ENCODE measurements around the gene DEPDC5.
"Not testable (repeated sequence)": the region's sequence is repeated elsewhere in the genome, so short reads cannot be mapped to it uniquely, and the experiment has no call there.

Gene DEPDC5

GRCh38 chr22:31753634-31754501, at the start of gene DEPDC5:
TSS of gene DEPDC5 (plus strand) at chr22:31754019. CDS start at chr22:31754922, 903 bp downstream.
- Histone ChIP-seq H3K4me1 (peaks cover 0 to 40% (median 34%) of the 10 kb centered on the region in 4 donors), H3K36me3 (peaks cover 0 to 19% (median 2%) of the 10 kb centered on the region in 3 donors), H3K27me3 (no peaks in the 10 kb centered on the region), H3K27ac (peak within 1 kb of the TSS; percentile 89 to 97), H3K9me3 (no peaks in the 10 kb centered on the region), H3K4me3 (peak within 1 kb of the TSS; percentile 83 to 89)
- intact Hi-C loops (cut with DNase I; ENCODE audit: low total_unique reads), result loop anchor here (5.0 kb wide), 1 partner anchor 92 kb away; the partner anchor contains the start of gene PISD
- TF ChIP-seq CTCF (IDR thresholded peaks at IDR 0.05), result no peak
- DNase-seq, result peak; percentile 96 to 98

- Histone ChIP-seq H3K4me3 (no peak overlapping the region), H3K27me3 (no peaks in the 10 kb centered on the region), H3K27ac (no peak overlapping the region), H3K4me1 (no peaks in the 10 kb centered on the region), H3K9me3 (no peaks in the 10 kb centered on the region), H3K36me3 (peaks cover 35 to 85% (median 44%) of the 10 kb centered on the region in 3 donors)
- TF ChIP-seq CTCF (IDR thresholded peaks at IDR 0.05), result no peak
- DNase-seq, result no peak
- intact Hi-C loops (cut with DNase I; ENCODE audit: low total_unique reads), result no loop called here
Observed at GRCh38 chr22:31707519-31707918, 46.3 kb upstream of the DEPDC5 start.

- intact Hi-C loops (cut with DNase I; ENCODE audit: low total_unique reads); H3K9me3 ChIP-seq; H3K27me3 ChIP-seq; DNase-seq; H3K27ac ChIP-seq; H3K4me1 ChIP-seq; H3K4me3 ChIP-seq: not testable (repeated sequence)
- peaks cover 36 to 85% (median 58%) of the 10 kb centered on the region in 3 donors for H3K36me3 ChIP-seq
Observed at GRCh38 chr22:31711226-31711625, 42.6 kb upstream of the DEPDC5 start.

GRCh38 chr22:31715147-31715778, 38.6 kb upstream of the DEPDC5 start:
- no peaks in the 10 kb centered on the region for H3K27me3 ChIP-seq
- intact Hi-C loops (cut with DNase I; ENCODE audit: low total_unique reads), result no loop called here
- TF ChIP-seq CTCF (IDR thresholded peaks at IDR 0.05), result no peak
- DNase-seq, result no peak
- H3K27ac ChIP-seq, result no peak overlapping the region
- no peaks in the 10 kb centered on the region for H3K9me3 ChIP-seq
- peaks cover 53 to 85% (median 80%) of the 10 kb centered on the region in 3 donors for H3K36me3 ChIP-seq
- H3K4me3 ChIP-seq, result no peak overlapping the region
- H3K4me1 ChIP-seq, result no peaks in the 10 kb centered on the region

- Histone ChIP-seq H3K9me3 (no peaks in the 10 kb centered on the region), H3K27me3 (no peaks in the 10 kb centered on the region), H3K36me3 (peaks cover 42 to 84% (median 70%) of the 10 kb centered on the region in 3 donors), H3K27ac (no peak overlapping the region), H3K4me1 (no peaks in the 10 kb centered on the region), H3K4me3 (no peak overlapping the region)
- intact Hi-C loops (cut with DNase I; ENCODE audit: low total_unique reads), result no loop called here
- TF ChIP-seq CTCF (IDR thresholded peaks at IDR 0.05), result no peak
- no peak for DNase-seq
Observed at GRCh38 chr22:31719850-31720471, 33.9 kb upstream of the DEPDC5 start.

Data from tibial artery (tissue), 4 donors.